Measurements from ENCODE around the gene SASH1.

Gene SASH1

DNA sequence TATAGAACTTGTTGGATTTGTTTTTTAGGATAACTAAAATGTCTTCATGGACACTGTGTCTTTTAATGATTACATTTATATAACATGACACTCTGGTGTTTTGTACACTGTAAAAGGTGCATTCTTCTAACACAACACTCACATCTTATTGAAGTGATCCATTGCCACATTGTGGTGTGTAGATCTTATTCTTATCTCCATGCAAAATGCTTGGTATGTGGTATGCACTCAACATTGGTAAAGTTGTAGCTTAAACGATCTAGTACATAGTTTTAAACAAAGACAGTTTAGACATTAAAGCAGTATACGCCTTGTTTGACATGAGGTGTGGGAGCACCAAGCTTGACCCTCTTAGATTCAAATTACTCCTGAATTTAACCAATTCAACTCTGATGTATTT is 84.7 kb downstream of the SASH1 start:
- H3F3A ChIP-seq (ENCODE audit: control insufficient read depth, insufficient read depth): no peaks in the 10 kb centered on the region
- no peak overlapping the region for H3K4me2 ChIP-seq (ENCODE audit: low read length)
- no peak for TF ChIP-seq EZH2phosphoT487 (IDR thresholded peaks at IDR 0.05; ENCODE audit: borderline replicate concordance, low read length)
- TF ChIP-seq, protein P1, sequence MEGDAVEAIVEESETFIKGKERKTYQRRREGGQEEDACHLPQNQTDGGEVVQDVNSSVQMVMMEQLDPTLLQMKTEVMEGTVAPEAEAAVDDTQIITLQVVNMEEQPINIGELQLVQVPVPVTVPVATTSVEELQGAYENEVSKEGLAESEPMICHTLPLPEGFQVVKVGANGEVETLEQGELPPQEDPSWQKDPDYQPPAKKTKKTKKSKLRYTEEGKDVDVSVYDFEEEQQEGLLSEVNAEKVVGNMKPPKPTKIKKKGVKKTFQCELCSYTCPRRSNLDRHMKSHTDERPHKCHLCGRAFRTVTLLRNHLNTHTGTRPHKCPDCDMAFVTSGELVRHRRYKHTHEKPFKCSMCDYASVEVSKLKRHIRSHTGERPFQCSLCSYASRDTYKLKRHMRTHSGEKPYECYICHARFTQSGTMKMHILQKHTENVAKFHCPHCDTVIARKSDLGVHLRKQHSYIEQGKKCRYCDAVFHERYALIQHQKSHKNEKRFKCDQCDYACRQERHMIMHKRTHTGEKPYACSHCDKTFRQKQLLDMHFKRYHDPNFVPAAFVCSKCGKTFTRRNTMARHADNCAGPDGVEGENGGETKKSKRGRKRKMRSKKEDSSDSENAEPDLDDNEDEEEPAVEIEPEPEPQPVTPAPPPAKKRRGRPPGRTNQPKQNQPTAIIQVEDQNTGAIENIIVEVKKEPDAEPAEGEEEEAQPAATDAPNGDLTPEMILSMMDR (IDR thresholded peaks at IDR 0.05; ENCODE audit: low read depth, low read length, poor library complexity, severe bottlenecking): no peak
- no peak overlapping the region for H3K27ac ChIP-seq (ENCODE audit: low read depth, low read length)
- H4K20me1 ChIP-seq (ENCODE audit: control insufficient read depth, insufficient read depth, low read depth, low read length): no peaks in the 10 kb centered on the region
- H3K27me3 ChIP-seq (ENCODE audit: control insufficient read depth, low read length): no peaks in the 10 kb centered on the region
- no peaks in the 10 kb centered on the region for H3K36me3 ChIP-seq (ENCODE audit: control insufficient read depth, low read length)
- no peak overlapping the region for H3K4me3 ChIP-seq (ENCODE audit: low read length)
- H3K4me1 ChIP-seq (ENCODE audit: control insufficient read depth, low read length): no peaks in the 10 kb centered on the region
- no peaks in the 10 kb centered on the region for H3K9me2 ChIP-seq (replicated peaks; ENCODE audit: control insufficient read depth, low read length)
- H3K9me3 ChIP-seq (ENCODE audit: control insufficient read depth, insufficient read depth, low read length): no peaks in the 10 kb centered on the region
- H3K79me2 ChIP-seq (ENCODE audit: control insufficient read depth, low read length): no peaks in the 10 kb centered on the region

DNA sequence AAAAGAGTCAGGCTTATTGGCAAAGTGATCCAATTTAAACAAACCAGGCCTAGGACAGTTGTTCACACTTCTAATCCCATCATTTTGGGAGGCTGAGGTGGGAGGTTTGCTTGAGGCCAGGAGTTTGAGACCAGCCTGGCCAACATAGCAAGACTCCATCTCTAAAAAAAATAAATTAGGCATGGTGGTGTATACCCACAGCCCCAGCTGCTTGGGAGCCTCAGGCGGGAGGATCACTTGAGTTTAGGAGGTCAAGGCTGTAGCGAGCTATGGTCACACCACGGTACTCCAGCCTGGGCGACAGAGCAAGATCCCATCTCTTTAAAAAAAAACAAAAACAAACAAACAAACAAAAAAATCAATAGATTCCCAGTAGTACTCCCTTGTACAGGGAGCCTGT is 86.8 kb downstream of the SASH1 start:
- Histone ChIP-seq H3K9me2 (replicated peaks; ENCODE audit: control insufficient read depth, low read length) (no peaks in the 10 kb centered on the region), H3K4me2 (ENCODE audit: low read length) (no peak overlapping the region), H4K20me1 (ENCODE audit: control insufficient read depth, insufficient read depth, low read depth, low read length) (no peaks in the 10 kb centered on the region), H3K4me3 (ENCODE audit: low read length) (no peak overlapping the region), H3K27me3 (ENCODE audit: control insufficient read depth, low read length) (no peaks in the 10 kb centered on the region), H3K9me3 (ENCODE audit: control insufficient read depth, insufficient read depth, low read length) (no peaks in the 10 kb centered on the region), H3K36me3 (ENCODE audit: control insufficient read depth, low read length) (no peaks in the 10 kb centered on the region), H3F3A (ENCODE audit: control insufficient read depth, insufficient read depth) (no peaks in the 10 kb centered on the region), H3K79me2 (ENCODE audit: control insufficient read depth, low read length) (no peaks in the 10 kb centered on the region), H3K27ac (ENCODE audit: low read depth, low read length) (no peak overlapping the region), H3K4me1 (ENCODE audit: control insufficient read depth, low read length) (no peaks in the 10 kb centered on the region)
- TF ChIP-seq, protein P1 (IDR thresholded peaks at IDR 0.05; ENCODE audit: low read depth, low read length, poor library complexity, severe bottlenecking): no peak
- no peak for TF ChIP-seq EZH2phosphoT487 (IDR thresholded peaks at IDR 0.05; ENCODE audit: borderline replicate concordance, low read length)

DNA sequence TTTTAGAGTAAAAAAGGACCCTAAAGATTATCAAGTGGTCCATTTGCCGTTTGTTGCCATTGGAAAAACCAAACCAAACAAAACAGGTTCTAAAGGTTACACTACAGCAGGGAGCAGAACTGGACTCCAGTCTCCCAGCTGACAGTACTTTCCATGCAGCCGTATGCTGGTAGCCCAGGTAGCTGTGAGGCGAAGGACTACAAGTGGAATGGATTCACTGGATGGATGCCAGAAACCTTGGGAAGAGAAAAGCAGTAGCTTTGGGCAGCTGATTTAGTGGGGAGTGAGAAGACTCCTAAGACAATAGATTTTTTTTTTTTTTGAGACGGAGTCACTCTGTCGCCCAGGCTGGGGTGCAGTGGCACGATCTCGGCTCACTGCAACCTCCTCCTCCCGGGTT is 88.3 kb downstream of the SASH1 start:
- no peaks in the 10 kb centered on the region for H3K9me3 ChIP-seq (ENCODE audit: control insufficient read depth, insufficient read depth, low read length)
- no peaks in the 10 kb centered on the region for H3K36me3 ChIP-seq (ENCODE audit: control insufficient read depth, low read length)
- H4K20me1 ChIP-seq (ENCODE audit: control insufficient read depth, insufficient read depth, low read depth, low read length): no peaks in the 10 kb centered on the region
- no peaks in the 10 kb centered on the region for H3K9me2 ChIP-seq (replicated peaks; ENCODE audit: control insufficient read depth, low read length)
- TF ChIP-seq EZH2phosphoT487 (IDR thresholded peaks at IDR 0.05; ENCODE audit: borderline replicate concordance, low read length): no peak
- TF ChIP-seq, protein P1 (IDR thresholded peaks at IDR 0.05; ENCODE audit: low read depth, low read length, poor library complexity, severe bottlenecking): no peak
- H3K4me1 ChIP-seq (ENCODE audit: control insufficient read depth, low read length): no peaks in the 10 kb centered on the region
- no peak overlapping the region for H3K27ac ChIP-seq (ENCODE audit: low read depth, low read length)
- H3K4me2 ChIP-seq (ENCODE audit: low read length): no peak overlapping the region
- no peaks in the 10 kb centered on the region for H3K27me3 ChIP-seq (ENCODE audit: control insufficient read depth, low read length)
- H3K79me2 ChIP-seq (ENCODE audit: control insufficient read depth, low read length): no peaks in the 10 kb centered on the region
- H3K4me3 ChIP-seq (ENCODE audit: low read length): no peak overlapping the region
- no peaks in the 10 kb centered on the region for H3F3A ChIP-seq (ENCODE audit: control insufficient read depth, insufficient read depth)

- Histone ChIP-seq H3K9me2 (replicated peaks; ENCODE audit: control insufficient read depth, low read length) (no peaks in the 10 kb centered on the region), H3K79me2 (ENCODE audit: control insufficient read depth, low read length) (no peaks in the 10 kb centered on the region), H3K4me2 (ENCODE audit: low read length) (no peak overlapping the region), H3K4me3 (ENCODE audit: low read length) (no peak overlapping the region), H3K27me3 (ENCODE audit: control insufficient read depth, low read length) (no peaks in the 10 kb centered on the region), H4K20me1 (ENCODE audit: control insufficient read depth, insufficient read depth, low read depth, low read length) (no peaks in the 10 kb centered on the region), H3K4me1 (ENCODE audit: control insufficient read depth, low read length) (no peaks in the 10 kb centered on the region), H3K36me3 (ENCODE audit: control insufficient read depth, low read length) (no peaks in the 10 kb centered on the region), H3K27ac (ENCODE audit: low read depth, low read length) (no peak overlapping the region), H3F3A (ENCODE audit: control insufficient read depth, insufficient read depth) (no peaks in the 10 kb centered on the region), H3K9me3 (ENCODE audit: control insufficient read depth, insufficient read depth, low read length) (no peaks in the 10 kb centered on the region)
- TF ChIP-seq, protein P1 (IDR thresholded peaks at IDR 0.05; ENCODE audit: low read depth, low read length, poor library complexity, severe bottlenecking): no peak
- TF ChIP-seq EZH2phosphoT487 (IDR thresholded peaks at IDR 0.05; ENCODE audit: borderline replicate concordance, low read length): no peak
Observed at GRCh38 chr6:148431413-148431812, 88.8 kb downstream of the SASH1 start.

All from DOHH2 (cell line).